Vagina (tissue), 2 donors: ENCODE data around the gene EIF4G2. TPM values are rescaled to one million over a fixed set of nuclear protein-coding genes. Genes with fewer than 3 reads are reported as not detected.
"Not testable (repeated sequence)": the region's sequence is repeated elsewhere in the genome, so short reads cannot be mapped to it uniquely, and the experiment has no call there.

Experiments
- DNase-seq, 2 donors: peaks; one replicate each; pipeline ENCODE4 v3.0.0-alpha.2; 2017; ENCODE audit errors: extremely low spot score in 2 of 2
- H3K27ac ChIP-seq: fragments of 200-600 bp; sonication (generic); one replicate; pipeline ENCODE4 v1.5.1; 2019
- H3K27me3 ChIP-seq: fragments of 200-600 bp; sonication (generic); one replicate; pipeline ENCODE4 v1.5.1; 2019
- H3K36me3 ChIP-seq, 2 donors: fragments of 200-600 bp; sonication (generic); one replicate each; pipeline ENCODE4 v1.5.1; 2017 to 2019
- H3K4me1 ChIP-seq: fragments of 200-600 bp; sonication (generic); one replicate; pipeline ENCODE4 v1.5.1; 2019
- H3K4me3 ChIP-seq, 2 donors: fragments of 200-600 bp; sonication (generic); 1 replicate in 1 of 2; 2 replicates in 1 of 2; pipeline ENCODE4 v1.5.1; 2016 to 2019
- H3K9me3 ChIP-seq: fragments of 200-600 bp; sonication (generic); one replicate; pipeline ENCODE4 v1.5.1; 2019
- CTCF ChIP-seq, 3 experiments: fragments of 450-650 bp in 2 of 3; fragments of 200-600 bp in 1 of 3; sonication (generic) in 1 of 3; IDR thresholded peaks; one replicate each; pipeline ENCODE4 v1.5.1; 2017 to 2019; ENCODE audit warnings: antibody characterized with exemption in 3 of 3, mild to moderate bottlenecking in 2 of 3, moderate library complexity in 2 of 3
- POLR2A ChIP-seq, 2 donors: fragments of 450-650 bp; IDR thresholded peaks; one replicate each; pipeline ENCODE4 v1.6.1; 2017; ENCODE audit warnings: antibody characterized with exemption in 2 of 2, mild to moderate bottlenecking in 2 of 2, moderate library complexity in 2 of 2
- POLR2AphosphoS5 ChIP-seq, 2 donors: sonication (generic); formaldehyde crosslinking; IDR thresholded peaks; one replicate each; pipeline ENCODE4 v1.9.0; 2017; ENCODE audit warnings: antibody characterized with exemption in 2 of 2, mild to moderate bottlenecking in 2 of 2, low read depth in 1 of 2; ENCODE audit not compliant: insufficient read depth in 1 of 2
- intact Hi-C: fragments of 100-400 bp; cut with DNase I; formaldehyde crosslinking; loops from one replicate; pipeline ENCODE4 v1.15.1; 2023
- total RNA-seq: library from RNA; depleted of rRNA; stranded (reverse); fragments of >200 nt; gene quantifications from one replicate; pipeline ENCODE4 v1.2.3, GENCODE V29; 2016

The EIF4G2 gene
- total RNA-seq, 1 donor from 2014 or later = 368 TPM

GRCh38 chr11:10824888-10825287, 16.2 kb upstream of the EIF4G2 start:
- DNase-seq = no peak
- intact Hi-C loops = no loop called here
- Histone ChIP-seq H3K27ac (no peak overlapping the region), H3K36me3 (no peaks in the 10 kb centered on the region), H3K4me1 (no peaks in the 10 kb centered on the region), H3K9me3 (no peaks in the 10 kb centered on the region), H3K27me3 (no peaks in the 10 kb centered on the region), H3K4me3 (no peak overlapping the region)
- TF ChIP-seq POLR2A (IDR thresholded peaks at IDR 0.05) (no peak), CTCF (IDR thresholded peaks at IDR 0.05) (no peak), POLR2AphosphoS5 (IDR thresholded peaks at IDR 0.05; ENCODE audit: insufficient read depth in 1 of 2, low read depth in 1 of 2) (no peak)

GRCh38 chr11:10823152-10823579, 14.4 kb upstream of the EIF4G2 start:
- no peak for DNase-seq
- no peak overlapping the region for H3K27ac ChIP-seq
- no peak overlapping the region for H3K4me3 ChIP-seq
- H3K4me1 ChIP-seq = no peaks in the 10 kb centered on the region
- H3K27me3 ChIP-seq = no peaks in the 10 kb centered on the region
- no peak for TF ChIP-seq POLR2A (IDR thresholded peaks at IDR 0.05)
- TF ChIP-seq CTCF (IDR thresholded peaks at IDR 0.05) = no peak
- TF ChIP-seq POLR2AphosphoS5 (IDR thresholded peaks at IDR 0.05; ENCODE audit: insufficient read depth in 1 of 2, low read depth in 1 of 2) = no peak
- H3K36me3 ChIP-seq = no peaks in the 10 kb centered on the region
- no peaks in the 10 kb centered on the region for H3K9me3 ChIP-seq
- intact Hi-C loops = no loop called here

GRCh38 chr11:10822491-10822890, 13.8 kb upstream of the EIF4G2 start:
- intact Hi-C loops, H3K36me3 ChIP-seq, H3K27ac ChIP-seq, H3K4me1 ChIP-seq, H3K27me3 ChIP-seq, H3K4me3 ChIP-seq, H3K9me3 ChIP-seq, DNase-seq: not testable (repeated sequence)

GRCh38 chr11:10818594-10818993, 9.9 kb upstream of the EIF4G2 start:
- Histone ChIP-seq H3K4me3 (no peak overlapping the region), H3K27ac (no peak overlapping the region), H3K36me3 (no peaks in the 10 kb centered on the region), H3K9me3 (no peaks in the 10 kb centered on the region), H3K4me1 (no peaks in the 10 kb centered on the region), H3K27me3 (no peaks in the 10 kb centered on the region)
- intact Hi-C loops = no loop called here
- TF ChIP-seq POLR2AphosphoS5 (IDR thresholded peaks at IDR 0.05; ENCODE audit: insufficient read depth in 1 of 2, low read depth in 1 of 2) = no peak
- no peak for TF ChIP-seq CTCF (IDR thresholded peaks at IDR 0.05)
- no peak for TF ChIP-seq POLR2A (IDR thresholded peaks at IDR 0.05)
- no peak for DNase-seq

- DNase-seq = no peak
- intact Hi-C loops = no loop called here
- Histone ChIP-seq H3K4me3 (no peak overlapping the region), H3K27me3 (no peaks in the 10 kb centered on the region), H3K4me1 (peaks cover 7% of the 10 kb centered on the region), H3K27ac (no peak overlapping the region), H3K9me3 (no peaks in the 10 kb centered on the region), H3K36me3 (no peaks in the 10 kb centered on the region)
- no peak for TF ChIP-seq POLR2AphosphoS5 (IDR thresholded peaks at IDR 0.05; ENCODE audit: insufficient read depth in 1 of 2, low read depth in 1 of 2)
- TF ChIP-seq POLR2A (IDR thresholded peaks at IDR 0.05) = no peak
- TF ChIP-seq CTCF (IDR thresholded peaks at IDR 0.05) = no peak
Observed at GRCh38 chr11:10813945-10814344, 5.2 kb upstream of the EIF4G2 start.
